ENCODE data around the gene PIP5KL1.

PIP5KL1 gene

DNA sequence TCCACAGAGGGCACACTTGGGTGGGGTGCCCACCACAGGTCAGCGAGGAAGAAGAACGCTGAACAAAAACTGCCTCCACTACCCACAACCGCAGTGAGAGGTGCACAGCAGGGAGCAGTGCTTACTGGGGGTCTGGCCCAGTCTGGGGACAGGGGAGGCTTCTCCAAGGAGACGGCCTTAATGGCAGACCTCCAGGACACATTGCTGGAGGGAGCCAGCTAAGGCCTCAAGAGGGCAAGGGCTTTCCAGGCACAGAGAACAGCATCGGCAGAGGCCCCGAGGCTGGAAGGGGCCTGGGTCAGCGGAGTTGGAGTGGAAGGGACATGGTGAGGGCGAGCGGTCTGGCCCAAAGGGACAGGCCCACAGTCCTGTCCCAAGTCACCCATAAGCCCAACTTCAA is 15.4 kb upstream of the PIP5KL1 start:
- TF ChIP-seq TAF1 (IDR thresholded peaks at IDR 0.05; ENCODE audit: low read depth) (no peak), EP300 (IDR thresholded peaks at IDR 0.05; ENCODE audit: borderline replicate concordance) (no peak), RAD21 (IDR thresholded peaks at IDR 0.05; ENCODE audit: low read depth) (no peak), EGR1 (IDR thresholded peaks at IDR 0.05) (no peak), ZBTB7A (IDR thresholded peaks at IDR 0.05; ENCODE audit: low read depth) (no peak), CREB1 (IDR thresholded peaks at IDR 0.05; ENCODE audit: low read depth) (no peak)
- TF ChIP-seq, protein P1, sequence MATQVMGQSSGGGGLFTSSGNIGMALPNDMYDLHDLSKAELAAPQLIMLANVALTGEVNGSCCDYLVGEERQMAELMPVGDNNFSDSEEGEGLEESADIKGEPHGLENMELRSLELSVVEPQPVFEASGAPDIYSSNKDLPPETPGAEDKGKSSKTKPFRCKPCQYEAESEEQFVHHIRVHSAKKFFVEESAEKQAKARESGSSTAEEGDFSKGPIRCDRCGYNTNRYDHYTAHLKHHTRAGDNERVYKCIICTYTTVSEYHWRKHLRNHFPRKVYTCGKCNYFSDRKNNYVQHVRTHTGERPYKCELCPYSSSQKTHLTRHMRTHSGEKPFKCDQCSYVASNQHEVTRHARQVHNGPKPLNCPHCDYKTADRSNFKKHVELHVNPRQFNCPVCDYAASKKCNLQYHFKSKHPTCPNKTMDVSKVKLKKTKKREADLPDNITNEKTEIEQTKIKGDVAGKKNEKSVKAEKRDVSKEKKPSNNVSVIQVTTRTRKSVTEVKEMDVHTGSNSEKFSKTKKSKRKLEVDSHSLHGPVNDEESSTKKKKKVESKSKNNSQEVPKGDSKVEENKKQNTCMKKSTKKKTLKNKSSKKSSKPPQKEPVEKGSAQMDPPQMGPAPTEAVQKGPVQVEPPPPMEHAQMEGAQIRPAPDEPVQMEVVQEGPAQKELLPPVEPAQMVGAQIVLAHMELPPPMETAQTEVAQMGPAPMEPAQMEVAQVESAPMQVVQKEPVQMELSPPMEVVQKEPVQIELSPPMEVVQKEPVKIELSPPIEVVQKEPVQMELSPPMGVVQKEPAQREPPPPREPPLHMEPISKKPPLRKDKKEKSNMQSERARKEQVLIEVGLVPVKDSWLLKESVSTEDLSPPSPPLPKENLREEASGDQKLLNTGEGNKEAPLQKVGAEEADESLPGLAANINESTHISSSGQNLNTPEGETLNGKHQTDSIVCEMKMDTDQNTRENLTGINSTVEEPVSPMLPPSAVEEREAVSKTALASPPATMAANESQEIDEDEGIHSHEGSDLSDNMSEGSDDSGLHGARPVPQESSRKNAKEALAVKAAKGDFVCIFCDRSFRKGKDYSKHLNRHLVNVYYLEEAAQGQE (IDR thresholded peaks at IDR 0.05; ENCODE audit: low read depth): no peak
- TF ChIP-seq, protein P2, sequence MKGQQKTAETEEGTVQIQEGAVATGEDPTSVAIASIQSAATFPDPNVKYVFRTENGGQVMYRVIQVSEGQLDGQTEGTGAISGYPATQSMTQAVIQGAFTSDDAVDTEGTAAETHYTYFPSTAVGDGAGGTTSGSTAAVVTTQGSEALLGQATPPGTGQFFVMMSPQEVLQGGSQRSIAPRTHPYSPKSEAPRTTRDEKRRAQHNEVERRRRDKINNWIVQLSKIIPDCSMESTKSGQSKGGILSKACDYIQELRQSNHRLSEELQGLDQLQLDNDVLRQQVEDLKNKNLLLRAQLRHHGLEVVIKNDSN (IDR thresholded peaks at IDR 0.05): no peak

DNA sequence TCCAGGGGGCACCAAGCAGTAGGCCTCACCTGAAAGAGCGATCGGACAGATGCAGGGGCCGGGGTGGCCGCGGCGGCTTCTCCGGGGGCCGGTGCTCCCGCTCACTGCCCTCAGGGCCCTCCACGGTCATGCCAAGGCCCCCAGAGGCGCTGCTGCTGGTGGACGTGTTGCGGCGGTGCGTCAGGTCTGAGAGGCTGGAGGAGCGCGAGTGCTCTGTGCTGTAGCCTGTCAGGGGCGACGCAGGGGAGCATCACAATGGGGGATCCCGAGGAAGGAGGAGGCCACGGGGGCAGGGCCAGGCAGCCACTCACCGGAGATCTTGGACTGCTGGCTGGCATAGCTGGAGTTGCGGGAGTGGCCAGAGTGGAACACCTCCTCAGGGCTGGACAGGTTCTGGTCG is 14.8 kb upstream of the PIP5KL1 start:
- TF ChIP-seq YY1 (IDR thresholded peaks at IDR 0.05; ENCODE audit: low read depth): no peak
- TF ChIP-seq TAF1 (IDR thresholded peaks at IDR 0.05; ENCODE audit: low read depth): no peak
- no peak for TF ChIP-seq NFIC (IDR thresholded peaks at IDR 0.05)
- no peak for TF ChIP-seq TEAD4 (IDR thresholded peaks at IDR 0.05)

DNA sequence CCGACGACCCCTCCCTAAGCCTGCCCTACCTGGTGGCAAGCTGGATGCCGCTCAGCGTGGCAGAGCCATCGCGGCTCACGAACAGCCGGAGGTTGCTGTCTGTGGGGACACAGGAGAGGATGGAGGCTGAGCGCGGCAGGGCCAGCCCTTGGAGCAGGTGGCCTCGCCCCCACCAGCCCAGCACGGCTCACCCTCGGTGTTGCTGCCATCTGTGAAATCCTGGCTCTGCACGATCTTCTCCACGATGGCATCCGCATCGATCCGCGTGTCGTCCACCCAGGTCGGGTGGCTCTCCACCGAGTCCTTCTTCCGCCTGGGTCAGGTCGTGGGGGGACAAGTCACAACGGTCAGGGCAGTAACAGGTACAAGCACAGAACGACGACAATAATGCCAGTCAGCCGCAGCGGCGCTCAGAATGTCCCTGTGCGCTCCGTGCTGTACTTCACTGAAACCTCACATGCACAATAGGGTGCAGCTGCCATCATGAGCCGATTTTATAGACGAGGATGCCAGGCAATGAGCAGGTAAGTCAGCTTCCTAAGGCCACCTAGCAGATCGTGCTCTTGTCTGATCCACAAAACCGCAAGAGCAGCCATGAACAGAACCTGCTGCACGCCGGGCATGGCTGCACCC is 14.1 kb upstream of the PIP5KL1 start:
- TF ChIP-seq TAF1 (IDR thresholded peaks at IDR 0.05; ENCODE audit: low read depth): no peak
- TF ChIP-seq CEBPB (IDR thresholded peaks at IDR 0.05): no peak
- no peak for TF ChIP-seq FOXM1 (IDR thresholded peaks at IDR 0.05; ENCODE audit: borderline replicate concordance, low read depth)
- no peak for TF ChIP-seq TCF12 (IDR thresholded peaks at IDR 0.05; ENCODE audit: low read depth)
- no peak for TF ChIP-seq RAD21 (IDR thresholded peaks at IDR 0.05; ENCODE audit: low read depth)
- TF ChIP-seq NFIC (IDR thresholded peaks at IDR 0.05): no peak
- no peak for TF ChIP-seq ZBTB7A (IDR thresholded peaks at IDR 0.05; ENCODE audit: low read depth)
- TF ChIP-seq, protein P3, sequence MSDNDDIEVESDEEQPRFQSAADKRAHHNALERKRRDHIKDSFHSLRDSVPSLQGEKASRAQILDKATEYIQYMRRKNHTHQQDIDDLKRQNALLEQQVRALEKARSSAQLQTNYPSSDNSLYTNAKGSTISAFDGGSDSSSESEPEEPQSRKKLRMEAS (IDR thresholded peaks at IDR 0.05): no peak
- no peak for TF ChIP-seq CREB1 (IDR thresholded peaks at IDR 0.05; ENCODE audit: low read depth)
- TF ChIP-seq EP300 (IDR thresholded peaks at IDR 0.05; ENCODE audit: borderline replicate concordance): no peak
- TF ChIP-seq, protein P2 (IDR thresholded peaks at IDR 0.05): no peak
- TF ChIP-seq, protein P1 (IDR thresholded peaks at IDR 0.05; ENCODE audit: low read depth): no peak

DNA sequence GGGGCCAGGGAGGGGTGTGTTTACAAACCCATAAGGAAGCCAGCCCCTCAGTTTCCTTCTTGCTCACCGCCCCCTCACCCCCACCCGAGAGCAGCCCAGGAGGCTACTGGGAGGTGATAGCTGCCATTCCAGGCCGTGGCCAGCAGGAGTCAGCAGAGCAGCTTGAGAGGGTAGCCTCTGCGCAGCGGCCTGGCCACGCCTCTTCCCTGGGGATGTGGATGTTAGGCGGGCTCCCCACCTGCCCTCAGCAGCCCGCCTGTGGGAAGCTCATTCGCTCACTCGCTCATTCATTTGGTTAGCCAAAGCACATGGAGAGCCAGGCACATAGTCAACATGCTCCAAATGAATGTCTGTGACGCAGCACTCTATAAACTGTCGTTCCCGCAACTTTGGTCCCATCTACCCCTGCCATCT is 13.2 kb upstream of the PIP5KL1 start:
- peak; percentile 94 for TF ChIP-seq RAD21 (IDR thresholded peaks at IDR 0.05; ENCODE audit: low read depth)
- no peak for TF ChIP-seq YY1 (IDR thresholded peaks at IDR 0.05; ENCODE audit: low read depth)
- TF ChIP-seq ZBTB7A (IDR thresholded peaks at IDR 0.05; ENCODE audit: low read depth): 0 out of 2 replicates have a peak, but pooled peaks have one; percentile 29
- TF ChIP-seq TEAD4 (IDR thresholded peaks at IDR 0.05): no peak

DNA sequence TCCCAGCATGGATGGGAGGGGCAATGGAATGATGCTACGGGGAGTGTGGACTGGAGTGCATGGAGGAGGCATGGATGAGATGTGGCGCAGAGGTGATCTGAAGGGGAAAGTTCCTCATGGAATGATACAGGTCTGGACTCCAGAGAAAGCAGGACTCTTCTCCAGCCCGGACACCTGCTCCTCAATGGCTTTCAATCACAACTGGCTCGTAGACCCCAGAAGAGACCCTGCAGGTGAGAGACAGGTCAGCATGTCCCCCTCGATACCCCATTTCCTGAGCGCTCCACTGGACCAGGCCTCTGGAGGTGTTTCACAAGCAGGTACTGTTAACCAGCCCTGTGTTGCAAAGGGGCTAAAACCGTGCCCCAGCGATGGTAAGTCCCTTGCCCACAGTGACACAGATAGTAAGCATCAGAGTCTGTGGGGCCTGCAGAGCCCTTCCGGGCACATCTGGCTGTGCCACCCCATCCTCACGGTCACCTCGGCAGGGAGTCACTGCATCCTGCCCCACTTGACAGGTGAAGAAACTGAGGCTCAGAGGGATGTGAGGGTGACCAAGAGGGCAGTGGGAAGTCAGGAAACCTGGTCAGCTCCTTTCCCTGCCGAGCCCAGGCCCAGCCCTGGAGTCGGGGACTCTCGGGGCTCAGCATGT is 12.6 kb upstream of the PIP5KL1 start:
- TF ChIP-seq TCF12 (IDR thresholded peaks at IDR 0.05; ENCODE audit: low read depth) (no peak), TEAD4 (IDR thresholded peaks at IDR 0.05) (no peak), EP300 (IDR thresholded peaks at IDR 0.05; ENCODE audit: borderline replicate concordance) (no peak), CREB1 (IDR thresholded peaks at IDR 0.05; ENCODE audit: low read depth) (no peak), RAD21 (IDR thresholded peaks at IDR 0.05; ENCODE audit: low read depth) (no peak), YY1 (IDR thresholded peaks at IDR 0.05; ENCODE audit: low read depth) (no peak), FOXM1 (IDR thresholded peaks at IDR 0.05; ENCODE audit: borderline replicate concordance, low read depth) (no peak), EGR1 (IDR thresholded peaks at IDR 0.05) (no peak)
- TF ChIP-seq, protein P3 (IDR thresholded peaks at IDR 0.05): no peak
- TF ChIP-seq, protein P2 (IDR thresholded peaks at IDR 0.05): no peak
